Stimulated activated CD8-positive, alpha-beta memory T cell treated with anti-CD3 and anti-CD28 coated beads, Interleukin-7, amount 100 ng/mL, for 24 hours (primary cell): Measurements from ENCODE around the gene GNA15.
A peak's percentile ranks its signal among the peaks of the same experiment; 100 is the strongest.
"Not testable (repeated sequence)": the region's sequence is repeated elsewhere in the genome, so short reads cannot be mapped to it uniquely, and the experiment has no call there.

Experiments
- DNase-seq: peaks from one replicate; pipeline ENCODE4 v3.0.0-alpha.2; 2020; ENCODE audit warnings: low read depth

Gene GNA15

DNA sequence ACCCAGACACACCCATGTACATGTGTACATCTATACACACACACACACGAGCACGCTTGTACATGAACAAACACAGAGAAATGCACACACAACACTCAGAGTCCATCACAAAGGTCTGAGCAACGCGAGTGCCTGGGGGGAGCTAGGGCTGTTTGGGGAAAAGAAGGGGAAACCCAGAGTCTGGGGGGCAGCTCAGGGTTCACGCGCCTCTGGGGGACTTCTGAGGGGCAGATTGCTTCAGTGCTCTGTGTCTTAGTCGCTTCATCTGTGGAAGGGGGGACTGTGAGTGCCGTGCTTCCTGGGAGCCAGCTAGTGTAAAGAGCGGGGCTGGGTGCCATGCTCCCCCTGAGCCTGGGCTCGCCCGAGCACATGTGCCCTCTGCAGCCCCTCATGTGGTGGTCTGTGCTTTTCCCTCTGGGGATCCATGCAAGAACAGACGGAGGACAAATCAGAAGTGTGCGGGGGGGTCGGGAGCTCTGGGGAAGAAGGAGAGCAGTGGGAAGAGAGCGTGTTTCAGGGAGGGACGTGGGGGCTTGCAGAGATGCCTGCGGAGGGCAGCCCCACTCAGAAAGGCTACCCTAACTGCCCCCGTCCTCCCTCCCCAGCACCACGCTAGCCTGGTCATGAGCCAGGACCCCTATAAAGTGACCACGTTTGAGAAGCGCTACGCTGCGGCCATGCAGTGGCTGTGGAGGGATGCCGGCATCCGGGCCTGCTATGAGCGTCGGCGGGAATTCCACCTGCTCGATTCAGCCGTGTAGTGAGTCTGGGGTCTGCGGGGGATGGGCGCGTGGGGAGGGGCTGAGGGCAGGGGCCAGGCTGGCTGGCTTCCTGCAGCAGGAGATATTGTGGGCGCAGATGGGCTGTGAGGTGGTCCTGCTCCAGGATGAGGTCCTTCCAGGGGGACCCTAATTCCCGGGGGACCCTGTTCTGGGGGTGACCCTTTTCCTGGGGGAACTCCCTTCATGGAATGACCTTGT is 14.0 kb downstream of the GNA15 start:
- no peak for DNase-seq

DNA sequence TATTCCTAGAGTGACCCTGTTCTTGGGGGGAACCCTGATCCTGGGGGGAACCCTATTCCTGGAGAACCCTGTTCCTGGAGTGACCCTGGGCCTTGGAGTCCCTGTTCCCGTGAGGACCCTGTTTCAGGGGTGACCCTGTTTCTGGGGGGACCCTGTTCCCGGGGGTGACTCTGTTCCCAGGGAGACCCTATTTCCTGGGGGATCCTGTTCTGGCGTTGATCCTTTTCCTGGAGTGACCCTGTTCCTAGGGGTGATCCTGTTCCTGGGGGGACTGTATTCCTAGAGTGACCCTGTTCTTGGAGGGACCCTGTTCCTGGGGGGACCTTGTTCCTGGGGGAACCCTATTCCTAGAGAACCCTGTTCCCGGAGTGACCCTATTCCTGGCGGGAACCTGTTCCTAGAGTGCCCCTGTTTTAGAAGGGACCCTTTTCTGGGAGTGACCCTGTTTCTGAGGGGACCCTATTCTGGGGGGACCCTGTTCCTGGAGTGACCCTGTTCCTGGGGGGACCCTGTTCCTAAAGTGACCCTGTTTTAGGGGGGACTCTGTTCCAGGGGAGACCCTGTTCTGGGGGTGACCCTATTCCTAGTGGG is 15.0 kb downstream of the GNA15 start:
- DNase-seq: no peak

DNA sequence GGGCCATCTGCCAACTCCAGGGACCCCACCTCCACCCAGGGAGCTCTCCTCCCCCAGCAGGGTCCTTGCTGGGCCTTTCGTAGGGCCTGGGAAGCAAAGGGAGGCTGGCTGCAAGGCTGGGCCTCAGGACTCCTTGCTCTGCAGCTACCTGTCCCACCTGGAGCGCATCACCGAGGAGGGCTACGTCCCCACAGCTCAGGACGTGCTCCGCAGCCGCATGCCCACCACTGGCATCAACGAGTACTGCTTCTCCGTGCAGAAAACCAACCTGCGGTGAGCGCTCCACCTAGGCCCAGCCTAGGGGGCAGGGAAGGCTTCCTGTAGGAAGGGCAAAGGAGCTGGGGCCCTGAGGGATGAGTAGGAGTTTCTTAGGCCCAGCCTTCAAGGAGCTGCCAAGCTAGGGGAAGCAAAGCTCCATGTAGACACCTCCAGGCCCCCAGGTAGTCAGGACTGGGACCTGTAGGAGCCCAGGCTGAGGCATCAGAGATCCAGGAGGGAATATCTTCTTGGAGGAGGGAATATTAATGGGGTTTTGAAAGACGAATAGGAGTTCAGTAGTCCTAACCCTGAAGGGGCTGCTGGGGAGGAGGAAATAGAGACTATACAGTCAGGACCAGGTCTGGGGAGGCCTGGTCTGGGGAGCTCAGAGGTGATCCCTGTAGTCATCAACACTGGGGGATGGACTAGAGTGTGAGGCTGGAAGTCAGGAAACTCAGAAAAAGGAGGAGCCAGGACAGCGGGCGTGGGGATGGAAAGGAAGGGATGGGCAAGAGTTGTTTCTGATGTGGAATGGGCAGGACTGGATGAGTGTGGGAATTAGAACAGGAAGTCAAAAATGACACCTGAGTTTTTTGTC is 16.0 kb downstream of the GNA15 start:
- DNase-seq: no peak

DNA sequence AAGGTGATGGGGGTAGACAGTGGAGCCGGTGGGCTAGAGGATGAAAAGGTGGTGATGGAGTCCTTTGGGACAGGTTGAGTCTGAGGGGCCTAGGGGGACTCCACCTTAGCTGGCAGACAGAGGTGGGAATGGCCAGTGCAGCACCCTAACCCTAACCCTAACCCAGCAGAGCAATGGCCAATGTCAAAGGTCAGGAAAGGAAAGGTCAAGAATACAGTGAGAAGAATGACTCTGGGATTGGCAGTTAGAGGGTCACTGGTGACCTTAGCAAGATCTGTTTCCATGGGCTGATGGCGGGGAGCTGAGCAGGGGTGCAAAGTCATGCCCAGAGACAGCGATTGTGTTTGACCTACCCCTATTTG is 16.6 kb downstream of the GNA15 start:
- no peak for DNase-seq

DNA sequence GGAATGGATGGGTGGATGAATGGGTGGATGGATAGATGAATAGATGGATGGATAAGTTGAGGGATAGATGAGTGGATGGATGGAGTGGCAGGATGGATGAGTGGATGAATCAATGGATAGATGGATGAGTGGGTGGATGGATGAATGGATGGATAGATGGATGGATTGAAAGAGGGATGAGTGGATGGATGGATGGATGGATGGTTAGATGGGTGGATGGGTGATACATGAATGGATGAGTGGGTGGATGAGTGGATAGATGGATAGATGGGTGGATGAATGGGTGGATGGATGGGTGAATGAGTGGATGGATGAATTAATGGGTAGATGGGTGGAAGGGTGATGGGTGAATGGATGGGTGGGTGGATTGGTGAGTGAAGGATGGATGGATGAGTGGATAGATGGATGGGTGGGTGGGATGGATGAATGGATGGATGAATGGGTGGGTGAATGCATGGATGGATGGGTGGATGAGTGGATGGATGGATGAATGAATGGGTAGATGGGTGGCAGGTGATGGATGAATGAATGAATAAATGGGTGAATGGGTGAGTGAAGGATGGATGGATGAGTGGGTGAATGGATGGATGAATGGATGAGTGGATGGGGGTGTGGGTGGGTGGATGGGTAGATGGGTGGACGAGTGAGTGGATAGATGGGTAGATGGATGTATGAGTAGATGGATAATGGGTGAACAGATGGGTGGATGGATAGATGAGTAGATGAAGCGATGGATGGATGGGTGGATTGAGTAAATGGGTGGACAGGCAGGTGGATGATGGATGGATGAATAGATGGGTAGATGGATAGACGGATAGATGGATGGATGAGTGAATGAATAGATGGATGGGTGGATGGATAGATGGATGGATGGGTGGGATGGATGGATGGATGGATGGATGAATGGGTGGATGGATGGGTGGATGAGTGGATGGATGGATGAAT is 17.7 kb downstream of the GNA15 start:
- DNase-seq: no peak

DNA sequence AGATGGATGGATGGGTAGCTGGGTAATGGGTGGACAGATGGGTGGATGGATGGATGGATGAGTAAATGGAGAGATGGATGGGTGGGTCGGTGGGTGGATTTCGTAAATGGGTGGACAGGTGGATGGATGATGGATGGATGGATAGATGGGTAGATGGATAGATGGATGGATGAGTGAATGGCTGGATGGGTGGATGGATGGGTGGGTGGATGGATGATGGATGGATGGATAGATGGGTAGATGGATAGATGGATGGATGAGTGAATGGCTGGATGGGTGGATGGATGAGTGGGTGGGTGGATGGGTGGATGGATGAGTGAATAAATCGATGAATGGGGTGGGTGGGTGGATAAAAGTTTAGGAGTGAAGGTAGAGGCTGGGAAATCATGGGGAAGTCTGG is 18.6 kb downstream of the GNA15 start:
- DNase-seq: not testable (repeated sequence)

DNA sequence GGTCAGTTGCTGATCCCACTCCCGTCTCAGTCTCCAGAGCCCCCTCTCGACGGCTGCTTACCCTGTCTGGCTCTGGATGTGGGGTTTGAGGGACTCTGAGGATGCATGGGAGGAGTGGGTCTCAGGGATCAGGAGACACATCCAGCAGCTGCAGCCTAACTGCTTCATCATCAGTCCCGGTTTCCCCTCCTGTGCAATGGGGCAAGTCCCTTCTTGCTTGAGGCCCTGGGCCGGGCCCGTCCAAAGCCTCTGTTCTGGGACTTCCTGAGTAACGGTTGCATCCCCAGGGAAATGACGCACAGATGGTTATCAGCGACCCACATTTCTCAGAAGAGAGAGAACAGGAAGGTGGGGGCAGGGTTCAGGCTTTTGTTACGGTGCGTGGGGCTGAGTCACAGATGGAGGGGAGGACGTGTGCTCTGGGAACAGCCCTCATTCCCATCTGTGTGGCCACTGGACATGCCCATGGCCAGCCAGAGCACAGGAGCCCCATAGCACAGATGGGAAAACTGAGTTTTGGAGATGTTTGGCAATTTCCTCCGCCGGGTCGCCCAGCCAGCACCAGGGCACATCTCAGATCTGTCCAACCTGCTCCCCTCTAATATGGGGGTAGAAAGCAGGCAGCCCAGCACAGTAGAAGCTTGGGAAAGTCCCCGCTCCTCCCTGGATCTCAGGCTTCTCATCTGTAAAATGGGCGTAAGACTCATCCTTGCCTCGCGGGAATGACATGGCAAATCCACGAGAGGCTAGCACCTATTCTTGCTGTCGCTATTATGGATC is 19.3 kb downstream of the GNA15 start:
- peak; percentile 64 for DNase-seq

DNA sequence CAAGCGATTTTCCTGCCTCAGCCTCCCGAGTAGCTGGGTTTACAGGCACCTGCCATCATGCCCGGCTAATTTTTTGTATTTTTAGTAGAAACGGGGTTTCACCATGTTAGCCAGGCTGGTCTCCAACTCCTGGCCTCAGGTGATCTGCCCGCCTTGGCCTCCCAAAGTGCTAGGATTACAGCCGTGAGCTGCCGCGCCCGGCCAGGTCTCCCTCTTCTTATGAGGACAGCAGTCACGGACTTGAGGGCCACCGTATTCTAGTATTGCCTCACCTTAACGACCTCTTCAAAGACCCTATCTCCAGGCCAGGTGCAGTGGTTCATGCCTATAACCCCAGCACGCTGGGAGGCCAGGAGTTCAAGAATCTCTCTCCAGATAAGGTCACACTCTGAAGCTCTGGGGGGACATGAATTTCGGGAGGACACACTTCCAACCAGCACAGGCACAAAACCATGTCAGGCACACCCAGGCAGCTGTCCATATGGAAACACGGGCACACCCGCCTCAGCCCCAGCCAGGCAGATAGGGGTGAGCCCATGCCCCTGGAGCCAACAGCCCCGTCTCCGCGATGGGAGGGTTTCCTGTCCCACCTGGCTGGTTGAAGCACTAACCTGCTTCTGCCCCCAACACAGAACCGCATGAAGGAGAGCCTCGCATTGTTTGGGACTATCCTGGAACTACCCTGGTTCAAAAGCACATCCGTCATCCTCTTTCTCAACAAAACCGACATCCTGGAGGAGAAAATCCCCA is 21.4 kb downstream of the GNA15 start:
- DNase-seq: no peak

DNA sequence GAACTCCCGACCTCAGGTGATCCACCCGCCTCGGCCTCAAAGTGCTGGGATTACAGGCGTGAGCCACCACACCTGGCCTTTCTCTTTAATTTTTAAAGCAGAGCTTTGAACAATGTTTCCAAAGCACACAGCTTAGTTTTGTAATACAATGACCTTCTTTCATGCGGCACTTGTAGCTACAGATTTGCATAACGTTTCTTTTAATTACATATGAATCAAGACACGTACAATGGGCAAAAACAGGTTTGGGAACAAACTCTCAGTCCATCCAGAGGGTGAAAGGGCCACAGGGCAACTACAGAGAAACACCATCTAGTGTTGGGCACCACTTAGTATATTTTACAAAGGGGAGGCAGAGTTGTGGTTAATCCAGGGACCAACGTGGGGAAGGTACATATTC is 23.7 kb downstream of the GNA15 start:
- no peak for DNase-seq

DNA sequence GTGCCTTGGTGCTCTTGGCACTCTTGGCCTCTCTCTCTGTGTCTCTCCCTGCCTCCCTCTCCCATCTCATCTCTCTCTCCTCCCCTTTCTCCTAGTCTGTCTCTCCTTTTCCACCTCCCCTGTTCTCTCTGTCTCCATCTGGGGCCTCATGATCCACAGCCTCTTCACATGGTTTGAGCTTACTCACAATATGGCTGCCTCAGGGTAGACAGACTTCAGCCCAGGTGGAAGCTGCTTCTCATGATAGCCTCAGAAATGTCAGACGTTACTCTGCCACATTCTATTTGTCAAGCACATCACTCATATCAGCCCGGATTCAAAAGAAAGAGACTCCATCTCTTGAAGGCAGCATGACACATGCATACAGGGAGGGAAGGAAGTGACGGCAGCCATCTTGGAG is 24.4 kb downstream of the GNA15 start:
- no peak for DNase-seq

DNA sequence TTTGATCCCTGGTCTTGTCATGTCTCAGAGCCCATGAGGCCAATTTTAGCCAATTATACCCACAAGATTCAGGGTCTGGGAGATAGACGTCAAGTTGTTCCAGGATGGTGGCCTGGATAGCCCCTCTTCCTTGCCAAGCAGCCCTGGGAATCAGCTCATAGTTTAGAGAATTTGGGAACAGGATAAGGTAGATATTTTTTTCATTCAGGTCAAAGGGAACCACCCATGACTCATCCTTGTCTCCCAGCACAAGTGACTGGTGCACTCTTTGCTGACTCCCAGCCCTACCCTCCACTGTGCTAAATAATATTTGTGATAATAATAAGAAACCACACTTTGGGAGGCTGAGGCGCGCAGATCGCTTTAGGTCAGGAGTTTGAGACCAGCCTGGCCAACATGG is 25.6 kb downstream of the GNA15 start:
- no peak for DNase-seq

DNA sequence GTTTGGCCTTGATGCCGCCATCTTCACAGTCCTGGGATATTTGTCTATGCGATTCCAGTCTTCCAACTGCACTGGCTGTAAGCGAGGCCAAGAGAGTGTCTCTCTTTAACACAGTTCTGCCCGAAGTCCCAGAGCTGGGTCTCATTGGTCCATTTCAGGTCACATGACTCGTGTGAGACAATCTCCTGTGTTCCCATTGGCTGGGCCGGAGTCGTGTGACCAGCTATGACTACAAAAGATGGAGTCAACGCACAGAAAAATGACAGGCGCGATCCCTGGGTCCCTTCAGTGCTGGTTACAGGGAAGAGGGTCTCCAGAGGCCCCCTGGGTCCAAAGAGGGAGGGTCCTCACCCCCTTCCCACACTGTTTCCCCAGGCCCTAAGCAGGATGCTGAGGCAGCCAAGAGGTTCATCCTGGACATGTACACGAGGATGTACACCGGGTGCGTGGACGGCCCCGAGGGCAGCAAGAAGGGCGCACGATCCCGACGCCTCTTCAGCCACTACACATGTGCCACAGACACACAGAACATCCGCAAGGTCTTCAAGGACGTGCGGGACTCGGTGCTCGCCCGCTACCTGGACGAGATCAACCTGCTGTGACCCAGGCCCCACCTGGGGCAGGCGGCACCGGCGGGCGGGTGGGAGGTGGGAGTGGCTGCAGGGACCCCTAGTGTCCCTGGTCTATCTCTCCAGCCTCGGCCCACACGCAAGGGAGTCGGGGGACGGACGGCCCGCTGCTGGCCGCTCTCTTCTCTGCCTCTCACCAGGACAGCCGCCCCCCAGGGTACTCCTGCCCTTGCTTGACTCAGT is 26.8 kb downstream of the GNA15 start:
- DNase-seq: no peak

DNA sequence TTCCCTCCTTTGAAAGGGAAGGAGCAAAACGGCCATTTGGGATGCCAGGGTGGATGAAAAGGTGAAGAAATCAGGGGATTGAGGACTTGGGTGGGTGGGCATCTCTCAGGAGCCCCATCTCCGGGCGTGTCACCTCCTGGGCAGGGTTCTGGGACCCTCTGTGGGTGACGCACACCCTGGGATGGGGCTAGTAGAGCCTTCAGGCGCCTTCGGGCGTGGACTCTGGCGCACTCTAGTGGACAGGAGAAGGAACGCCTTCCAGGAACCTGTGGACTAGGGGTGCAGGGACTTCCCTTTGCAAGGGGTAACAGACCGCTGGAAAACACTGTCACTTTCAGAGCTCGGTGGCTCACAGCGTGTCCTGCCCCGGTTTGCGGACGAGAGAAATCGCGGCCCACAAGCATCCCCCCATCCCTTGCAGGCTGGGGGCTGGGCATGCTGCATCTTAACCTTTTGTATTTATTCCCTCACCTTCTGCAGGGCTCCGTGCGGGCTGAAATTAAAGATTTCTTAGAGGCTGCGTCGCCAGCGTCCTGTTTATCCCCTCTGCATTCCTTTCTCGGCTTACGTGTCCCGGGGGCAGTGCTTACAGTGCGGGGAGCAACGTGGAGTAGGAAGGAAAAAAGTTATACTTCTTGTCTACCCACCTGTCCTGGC is 27.5 kb downstream of the GNA15 start:
- peak; percentile 38 for DNase-seq

DNA sequence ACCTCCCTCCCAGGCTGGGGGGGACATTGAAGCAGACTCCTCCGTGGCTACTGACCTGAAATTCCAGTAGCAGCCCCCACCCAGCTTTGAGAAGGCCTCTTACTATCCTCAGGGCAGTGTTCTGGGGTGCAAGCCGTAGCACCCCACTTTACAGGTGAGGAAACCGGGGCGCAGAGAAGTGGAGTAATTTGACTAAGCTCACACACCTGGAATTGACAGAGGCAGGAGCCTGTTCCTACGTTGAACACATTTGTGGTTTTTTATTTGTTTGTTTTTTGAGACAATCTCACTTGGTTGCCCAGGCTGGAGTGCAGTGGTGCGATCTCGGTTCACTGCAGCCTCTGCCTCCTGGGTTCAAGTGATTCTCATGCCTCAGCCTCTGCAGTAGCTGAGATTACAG is 28.1 kb downstream of the GNA15 start:
- no peak for DNase-seq

DNA sequence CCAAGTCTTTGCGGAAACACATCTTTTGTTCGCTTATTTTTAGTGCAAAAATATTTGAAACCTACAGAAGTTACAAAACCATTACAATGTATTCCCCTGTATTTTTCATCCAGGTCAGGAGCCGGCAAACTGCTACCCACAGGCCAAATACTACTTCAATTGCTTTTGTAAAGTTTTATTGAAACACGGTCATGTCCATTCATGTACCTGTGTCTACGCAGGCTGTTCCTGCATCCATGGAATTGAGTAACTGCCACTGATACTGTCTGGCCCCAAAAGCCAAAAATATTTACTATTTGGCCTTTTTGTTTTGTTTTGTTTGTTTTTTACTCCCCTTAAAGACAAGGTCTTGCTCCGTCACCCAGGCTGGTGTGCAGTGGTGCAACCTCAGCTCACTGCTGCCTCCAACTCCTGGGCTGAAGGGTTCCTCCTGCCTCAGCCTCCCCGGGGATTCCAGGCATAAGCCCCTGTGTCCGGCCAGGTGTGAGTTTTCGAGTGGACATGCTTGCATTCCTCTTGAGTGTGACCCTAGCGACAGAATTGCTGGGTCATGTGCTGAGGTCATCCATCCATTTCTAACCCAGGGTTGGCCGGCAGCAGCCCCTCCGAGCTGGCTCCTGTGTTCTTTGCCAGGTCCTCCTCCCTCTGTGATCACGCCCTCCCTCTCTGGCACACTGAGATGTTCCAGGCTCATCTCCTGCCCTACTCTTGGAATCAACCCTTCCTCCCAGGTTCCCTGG is 31.9 kb downstream of the GNA15 start:
- no peak for DNase-seq

DNA sequence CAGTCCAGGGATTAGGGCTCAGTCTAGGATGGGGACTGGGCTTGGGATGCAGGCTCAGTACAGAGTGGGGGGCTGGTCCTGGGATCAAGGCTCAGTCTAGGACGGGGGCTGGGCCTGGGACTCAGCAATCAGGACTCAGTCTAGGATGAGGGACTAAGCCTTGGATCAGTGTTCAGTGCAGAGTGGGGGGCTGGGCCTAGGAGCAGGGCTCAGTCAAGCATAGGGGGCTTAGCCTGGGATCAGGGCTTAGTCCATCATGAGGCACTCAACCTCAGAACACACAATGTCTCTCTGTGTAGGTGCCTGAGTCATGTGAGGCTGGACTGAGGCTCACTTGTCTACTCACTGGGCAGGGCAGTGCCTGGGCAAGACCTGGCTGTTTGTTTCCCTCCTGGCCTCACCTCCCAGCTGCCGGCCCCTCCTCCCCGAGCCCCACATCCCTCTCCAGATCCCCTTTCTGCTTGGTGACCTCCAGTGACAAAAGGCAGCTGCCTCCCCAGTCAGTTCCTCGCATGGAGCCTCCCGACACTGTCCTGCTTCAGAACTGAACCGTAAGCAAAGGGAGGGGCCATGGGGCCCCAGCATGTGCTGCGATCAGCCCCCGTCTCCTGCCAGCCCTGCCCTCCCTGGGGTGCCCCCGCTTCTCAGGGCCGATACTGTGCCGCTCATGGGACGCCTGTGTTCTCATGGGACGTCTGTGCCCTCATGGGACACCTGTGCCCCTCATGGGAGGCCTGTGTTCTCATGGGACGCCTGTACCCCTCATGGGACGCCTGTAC is 36.2 kb downstream of the GNA15 start:
- no peak for DNase-seq

DNA sequence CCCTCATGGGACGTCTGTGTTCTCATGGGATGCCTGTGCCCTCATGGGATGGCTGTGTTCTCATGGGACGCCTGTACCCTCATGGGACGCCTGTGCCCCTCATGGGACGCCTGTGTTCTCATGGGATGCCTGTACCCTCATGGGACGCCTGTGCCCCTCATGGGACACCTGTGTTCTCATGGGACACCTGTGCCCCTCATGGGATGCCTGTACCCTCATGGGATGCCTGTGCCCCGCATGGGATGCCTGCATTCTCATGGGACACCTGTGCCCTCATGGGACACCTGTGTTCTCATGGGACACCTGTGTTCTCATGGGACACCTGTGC is 36.8 kb downstream of the GNA15 start:
- not testable (repeated sequence) for DNase-seq
